ENCODE results near the gene FKRP.
"Not testable (repeated sequence)": the region's sequence is repeated elsewhere in the genome, so short reads cannot be mapped to it uniquely, and the experiment has no call there.

The FKRP gene

DNA sequence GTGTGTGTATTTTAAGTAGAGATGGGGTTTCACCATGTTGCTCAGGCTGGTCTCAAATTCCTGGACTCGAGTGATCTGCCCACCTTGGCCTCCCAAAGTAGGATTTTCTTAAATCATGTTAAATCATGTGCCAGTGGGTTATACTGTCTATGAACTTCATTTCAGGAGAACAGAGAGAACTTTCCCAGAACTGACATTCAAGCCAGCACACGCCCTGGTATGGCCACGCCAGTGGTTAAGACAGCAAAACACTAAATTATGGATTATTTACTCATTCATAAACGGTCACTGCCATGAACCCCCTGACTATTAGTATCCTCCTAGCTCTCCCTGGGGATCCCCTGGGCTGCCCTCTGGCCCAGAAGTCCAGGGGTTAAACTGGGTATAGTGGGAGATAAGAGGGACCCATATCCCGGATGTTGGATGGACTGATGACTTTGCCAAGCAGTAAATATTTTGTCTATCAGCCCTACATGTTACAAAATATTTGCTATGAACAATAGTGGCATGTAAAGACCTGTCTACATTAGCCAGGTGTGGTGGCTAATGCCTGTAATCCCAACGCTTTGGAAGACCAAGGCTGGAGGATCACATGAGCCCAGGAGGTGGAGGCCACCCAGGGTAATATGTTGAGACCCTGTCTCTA is 16.5 kb downstream of the FKRP start:
- TF ChIP-seq, protein P1, sequence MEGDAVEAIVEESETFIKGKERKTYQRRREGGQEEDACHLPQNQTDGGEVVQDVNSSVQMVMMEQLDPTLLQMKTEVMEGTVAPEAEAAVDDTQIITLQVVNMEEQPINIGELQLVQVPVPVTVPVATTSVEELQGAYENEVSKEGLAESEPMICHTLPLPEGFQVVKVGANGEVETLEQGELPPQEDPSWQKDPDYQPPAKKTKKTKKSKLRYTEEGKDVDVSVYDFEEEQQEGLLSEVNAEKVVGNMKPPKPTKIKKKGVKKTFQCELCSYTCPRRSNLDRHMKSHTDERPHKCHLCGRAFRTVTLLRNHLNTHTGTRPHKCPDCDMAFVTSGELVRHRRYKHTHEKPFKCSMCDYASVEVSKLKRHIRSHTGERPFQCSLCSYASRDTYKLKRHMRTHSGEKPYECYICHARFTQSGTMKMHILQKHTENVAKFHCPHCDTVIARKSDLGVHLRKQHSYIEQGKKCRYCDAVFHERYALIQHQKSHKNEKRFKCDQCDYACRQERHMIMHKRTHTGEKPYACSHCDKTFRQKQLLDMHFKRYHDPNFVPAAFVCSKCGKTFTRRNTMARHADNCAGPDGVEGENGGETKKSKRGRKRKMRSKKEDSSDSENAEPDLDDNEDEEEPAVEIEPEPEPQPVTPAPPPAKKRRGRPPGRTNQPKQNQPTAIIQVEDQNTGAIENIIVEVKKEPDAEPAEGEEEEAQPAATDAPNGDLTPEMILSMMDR (IDR thresholded peaks at IDR 0.05; ENCODE audit: borderline replicate concordance, control extremely low read depth, extremely low read depth, insufficient read depth, missing control alignments) = no peak
- in situ Hi-C loops (cut with MboI; ENCODE audit: low sequenced_read_pairs, unreplicated experiment) = loop anchor here (10.0 to 25.0 kb wide), 2 partner anchors 82 to 225 kb away; no protein-coding TSS in a partner anchor
- no peak for DNase-seq (ENCODE audit: low spot score)

DNA sequence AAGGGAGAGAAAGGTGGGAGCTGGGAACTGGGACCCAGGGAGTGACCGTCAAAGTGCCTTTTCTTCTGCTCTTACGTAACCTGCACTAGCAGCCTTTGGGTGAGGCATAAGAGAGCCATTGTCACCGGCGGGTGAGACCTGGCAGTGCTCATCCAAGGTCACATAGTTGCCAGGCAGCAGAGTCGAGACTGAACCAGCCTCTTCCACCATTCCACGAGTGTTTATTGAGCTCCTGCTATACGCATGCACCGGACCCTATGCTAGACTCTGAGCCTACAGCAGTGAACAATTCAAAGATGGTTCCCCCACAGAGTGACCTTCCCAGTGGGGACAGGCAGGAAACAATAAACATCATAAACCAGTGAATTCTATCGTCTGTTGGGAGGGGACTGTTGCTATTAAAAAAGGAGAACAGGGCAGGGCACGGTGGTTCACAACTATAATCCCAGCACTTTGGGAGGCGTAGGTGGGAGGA is 19.0 kb downstream of the FKRP start:
- TF ChIP-seq, protein P1 (IDR thresholded peaks at IDR 0.05; ENCODE audit: borderline replicate concordance, control extremely low read depth, extremely low read depth, insufficient read depth, missing control alignments) = no peak
- DNase-seq (ENCODE audit: low spot score) = no peak
- in situ Hi-C loops (cut with MboI; ENCODE audit: low sequenced_read_pairs, unreplicated experiment) = loop anchor here (10.0 to 25.0 kb wide), 2 partner anchors 80 to 222 kb away; no protein-coding TSS in a partner anchor

DNA sequence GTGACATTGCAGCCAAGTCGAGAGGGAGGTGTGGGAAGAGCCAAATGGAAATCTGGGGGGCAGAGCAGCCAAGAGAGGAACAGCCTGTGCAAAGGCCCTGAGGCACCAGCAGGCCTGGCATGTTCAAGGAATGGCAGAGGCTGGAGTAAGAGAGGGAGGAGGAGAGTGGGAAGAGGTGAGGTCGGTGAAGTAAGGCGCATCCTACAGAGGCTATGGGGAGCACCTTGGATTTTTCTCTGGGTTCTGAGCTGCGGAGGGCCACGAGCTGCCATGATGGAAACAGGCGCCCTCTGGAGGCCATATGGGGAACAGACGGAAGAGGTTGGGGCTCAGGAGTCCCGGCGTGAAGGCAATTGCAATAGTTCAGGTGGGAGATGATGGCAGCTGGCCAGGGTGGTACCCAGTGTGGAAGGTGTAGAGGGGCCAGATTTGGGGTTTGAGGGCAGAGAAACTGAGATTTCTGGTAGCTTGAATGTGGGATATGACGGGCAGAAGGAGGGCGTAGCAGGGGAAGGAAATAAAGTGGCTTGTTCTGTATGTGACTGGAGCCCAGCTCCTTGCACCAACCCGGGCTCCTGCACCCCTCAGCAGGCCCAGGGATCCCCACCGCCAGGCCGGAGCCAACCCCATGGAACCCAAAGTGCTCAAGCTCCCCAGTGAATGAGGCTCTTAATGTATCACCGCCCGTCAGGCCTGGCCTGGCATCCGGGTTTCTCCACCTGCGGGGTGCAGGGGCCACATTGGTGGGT is 20.9 kb downstream of the FKRP start:
- in situ Hi-C loops (cut with MboI; ENCODE audit: low sequenced_read_pairs, unreplicated experiment) = loop anchor here (10.0 to 25.0 kb wide), 2 partner anchors 78 to 221 kb away; no protein-coding TSS in a partner anchor
- peak; percentile 78 for DNase-seq (ENCODE audit: low spot score)
- TF ChIP-seq, protein P1 (IDR thresholded peaks at IDR 0.05; ENCODE audit: borderline replicate concordance, control extremely low read depth, extremely low read depth, insufficient read depth, missing control alignments) = peak; percentile 70

DNA sequence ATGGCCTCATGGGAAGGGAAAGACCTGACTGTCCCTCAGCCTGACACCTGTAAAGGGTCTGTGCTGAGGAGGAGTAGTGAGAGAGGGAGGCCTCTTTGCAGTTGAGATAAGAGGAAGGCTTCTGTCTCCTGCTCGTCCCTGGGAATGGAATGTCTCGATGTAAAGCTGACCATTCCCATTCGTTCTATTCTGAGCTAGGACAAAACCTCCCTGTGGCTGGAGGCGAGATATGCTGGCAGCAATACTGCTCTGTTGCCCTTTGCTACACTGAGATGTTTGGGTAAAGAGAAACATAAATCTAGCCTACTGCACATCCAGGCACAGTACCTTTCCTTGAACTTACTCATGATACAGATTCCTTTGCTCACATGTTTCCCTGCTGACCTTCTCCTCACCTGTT is 22.9 kb downstream of the FKRP start:
- in situ Hi-C loops (cut with MboI; ENCODE audit: low sequenced_read_pairs, unreplicated experiment) = loop anchor here (10.0 to 25.0 kb wide), 2 partner anchors 76 to 219 kb away; no protein-coding TSS in a partner anchor
- DNase-seq (ENCODE audit: low spot score) = not testable (repeated sequence)

DNA sequence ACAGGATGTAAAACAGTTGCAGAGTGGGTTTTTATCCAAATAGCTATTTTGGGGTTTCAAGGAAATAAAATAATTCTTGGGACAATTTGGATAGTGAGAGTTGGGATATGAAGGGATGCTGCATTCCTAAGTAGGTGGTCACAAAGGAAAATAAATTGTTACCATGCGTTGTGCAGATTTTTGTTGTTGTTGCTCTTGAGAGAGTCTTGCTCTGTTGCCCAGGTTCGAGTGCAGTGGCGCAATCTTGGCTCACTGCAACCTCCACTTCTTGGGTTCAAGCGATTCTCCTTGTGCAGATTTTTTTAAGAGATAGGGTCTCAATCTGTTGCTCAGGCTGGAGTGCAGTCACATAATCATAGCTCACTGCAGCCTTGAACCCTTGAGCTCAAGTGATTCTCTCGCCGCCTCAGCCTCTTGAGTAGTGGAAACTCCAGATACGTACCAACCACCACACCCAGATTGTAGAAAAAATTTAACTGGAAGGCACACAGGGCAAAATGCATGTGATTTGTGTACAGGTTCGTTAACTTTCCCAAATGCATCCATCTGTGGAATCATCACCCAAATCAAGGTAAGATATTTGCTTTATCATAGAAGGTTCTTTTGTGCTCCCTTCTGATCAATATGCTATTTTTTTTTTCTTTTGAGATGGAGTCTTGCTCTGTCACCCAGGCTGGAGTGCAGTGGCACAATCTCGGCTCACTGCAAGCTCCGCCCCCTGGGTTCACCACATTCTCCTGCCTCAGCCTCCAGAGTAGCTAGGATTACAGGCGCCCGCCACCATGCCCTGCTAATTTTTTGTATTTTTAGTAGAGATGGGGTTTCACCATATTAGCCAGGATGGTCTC is 26.5 kb downstream of the FKRP start:
- TF ChIP-seq, protein P1 (IDR thresholded peaks at IDR 0.05; ENCODE audit: borderline replicate concordance, control extremely low read depth, extremely low read depth, insufficient read depth, missing control alignments) = no peak
- in situ Hi-C loops (cut with MboI; ENCODE audit: low sequenced_read_pairs, unreplicated experiment) = loop anchor here (10.0 to 25.0 kb wide), 2 partner anchors 52 to 215 kb away; no protein-coding TSS in a partner anchor
- no peak for DNase-seq (ENCODE audit: low spot score)

DNA sequence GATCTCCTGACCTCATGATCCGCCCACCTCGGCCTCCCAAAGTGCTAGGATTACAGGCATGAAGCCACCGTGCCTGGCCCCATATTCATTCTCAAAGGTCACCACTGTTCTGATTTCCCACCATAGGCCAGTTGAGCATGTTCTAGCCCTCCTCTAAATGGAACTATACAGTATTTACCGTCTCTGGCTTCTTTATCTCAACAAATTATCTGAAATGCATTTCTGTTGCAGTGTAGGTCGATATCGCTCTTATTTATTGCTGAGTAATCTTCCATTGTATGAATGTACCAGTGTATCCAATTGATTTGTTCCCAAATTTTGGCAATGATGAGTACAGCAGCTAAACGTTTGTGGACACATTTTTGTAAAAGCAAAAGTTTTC is 27.2 kb downstream of the FKRP start:
- TF ChIP-seq, protein P1 (IDR thresholded peaks at IDR 0.05; ENCODE audit: borderline replicate concordance, control extremely low read depth, extremely low read depth, insufficient read depth, missing control alignments) = no peak
- in situ Hi-C loops (cut with MboI; ENCODE audit: low sequenced_read_pairs, unreplicated experiment) = loop anchor here (10.0 to 25.0 kb wide), 2 partner anchors 52 to 214 kb away; no protein-coding TSS in a partner anchor
- DNase-seq (ENCODE audit: low spot score) = no peak

Data from GM13976 (cell line).